ENCODE data around the gene RFPL4AL1.

Gene RFPL4AL1

GRCh38 chr19:55812449-55812848 lies 43.5 kb downstream of the RFPL4AL1 start:
- no peak for ATAC-seq
- TF ChIP-seq TOX (CRISPR knock-in tag; IDR thresholded peaks at IDR 0.05; ENCODE audit: borderline replicate concordance) (no peak), ZC3H10 (CRISPR knock-in tag; IDR thresholded peaks at IDR 0.05) (no peak), ESRRG (CRISPR knock-in tag; IDR thresholded peaks at IDR 0.05) (no peak), ZFP3 (CRISPR knock-in tag; IDR thresholded peaks at IDR 0.05) (no peak), TCF4 (CRISPR knock-in tag; IDR thresholded peaks at IDR 0.05; ENCODE audit: borderline replicate concordance) (no peak), OSR1 (CRISPR knock-in tag; IDR thresholded peaks at IDR 0.05) (no peak), ARNTL (CRISPR knock-in tag; IDR thresholded peaks at IDR 0.05; ENCODE audit: borderline replicate concordance, low read depth) (no peak), ZNF565 (CRISPR knock-in tag; conservative IDR thresholded peaks at IDR 0.05; ENCODE audit: low read depth) (no peak), ZNF70 (CRISPR knock-in tag; IDR thresholded peaks at IDR 0.05) (no peak), RARB (CRISPR knock-in tag; IDR thresholded peaks at IDR 0.05) (no peak), ZNF8 (CRISPR knock-in tag; IDR thresholded peaks at IDR 0.05) (no peak), SNAI2 (CRISPR knock-in tag; IDR thresholded peaks at IDR 0.05) (no peak), PPARA (CRISPR knock-in tag; IDR thresholded peaks at IDR 0.05; ENCODE audit: borderline replicate concordance) (no peak), CSDC2 (CRISPR knock-in tag; IDR thresholded peaks at IDR 0.05) (no peak), PATZ1 (CRISPR knock-in tag; IDR thresholded peaks at IDR 0.05; ENCODE audit: borderline replicate concordance) (no peak), ZFP30 (CRISPR knock-in tag; IDR thresholded peaks at IDR 0.05) (no peak), BACH2 (CRISPR knock-in tag; IDR thresholded peaks at IDR 0.05; ENCODE audit: borderline replicate concordance) (no peak)
- TF ChIP-seq, protein P1, sequence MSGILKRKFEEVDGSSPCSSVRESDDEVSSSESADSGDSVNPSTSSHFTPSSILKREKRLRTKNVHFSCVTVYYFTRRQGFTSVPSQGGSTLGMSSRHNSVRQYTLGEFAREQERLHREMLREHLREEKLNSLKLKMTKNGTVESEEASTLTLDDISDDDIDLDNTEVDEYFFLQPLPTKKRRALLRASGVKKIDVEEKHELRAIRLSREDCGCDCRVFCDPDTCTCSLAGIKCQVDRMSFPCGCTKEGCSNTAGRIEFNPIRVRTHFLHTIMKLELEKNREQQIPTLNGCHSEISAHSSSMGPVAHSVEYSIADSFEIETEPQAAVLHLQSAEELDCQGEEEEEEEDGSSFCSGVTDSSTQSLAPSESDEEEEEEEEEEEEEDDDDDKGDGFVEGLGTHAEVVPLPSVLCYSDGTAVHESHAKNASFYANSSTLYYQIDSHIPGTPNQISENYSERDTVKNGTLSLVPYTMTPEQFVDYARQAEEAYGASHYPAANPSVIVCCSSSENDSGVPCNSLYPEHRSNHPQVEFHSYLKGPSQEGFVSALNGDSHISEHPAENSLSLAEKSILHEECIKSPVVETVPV (CRISPR knock-in tag; IDR thresholded peaks at IDR 0.05): no peak

DNA sequence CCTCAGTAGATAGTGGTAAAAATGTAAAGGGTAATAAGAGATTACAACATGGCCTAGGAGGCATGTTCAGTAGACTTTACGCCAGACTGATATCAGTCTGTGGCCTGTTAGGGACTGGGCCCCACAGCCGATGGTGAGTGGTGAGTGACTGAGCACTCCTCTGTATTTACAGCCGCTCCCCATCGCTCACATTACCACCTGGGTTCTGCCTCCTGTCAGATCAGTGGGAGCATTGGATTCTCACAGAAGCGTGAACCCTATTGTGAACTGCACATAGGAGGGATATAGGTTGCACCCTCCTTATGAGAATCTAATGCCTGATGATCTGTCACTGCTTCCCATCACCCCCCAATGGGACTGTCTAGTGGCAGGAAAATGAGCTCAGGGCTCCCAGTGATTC lies 45.0 kb downstream of the RFPL4AL1 start:
- no peak for ATAC-seq
- TF ChIP-seq RARB (CRISPR knock-in tag; IDR thresholded peaks at IDR 0.05) (no peak), TOX (CRISPR knock-in tag; IDR thresholded peaks at IDR 0.05; ENCODE audit: borderline replicate concordance) (no peak), ZFP3 (CRISPR knock-in tag; IDR thresholded peaks at IDR 0.05) (no peak), OSR1 (CRISPR knock-in tag; IDR thresholded peaks at IDR 0.05) (no peak), GLIS3 (CRISPR knock-in tag; IDR thresholded peaks at IDR 0.05) (no peak), PPARA (CRISPR knock-in tag; IDR thresholded peaks at IDR 0.05; ENCODE audit: borderline replicate concordance) (no peak), ZC3H10 (CRISPR knock-in tag; IDR thresholded peaks at IDR 0.05) (no peak), ZNF565 (CRISPR knock-in tag; conservative IDR thresholded peaks at IDR 0.05; ENCODE audit: low read depth) (no peak), PATZ1 (CRISPR knock-in tag; IDR thresholded peaks at IDR 0.05; ENCODE audit: borderline replicate concordance) (no peak), ARNTL (CRISPR knock-in tag; IDR thresholded peaks at IDR 0.05; ENCODE audit: borderline replicate concordance, low read depth) (no peak)

- ATAC-seq: no peak
- no peak for TF ChIP-seq PPARA (CRISPR knock-in tag; IDR thresholded peaks at IDR 0.05; ENCODE audit: borderline replicate concordance)
- no peak for TF ChIP-seq ZFP3 (CRISPR knock-in tag; IDR thresholded peaks at IDR 0.05)
- no peak for TF ChIP-seq TOX (CRISPR knock-in tag; IDR thresholded peaks at IDR 0.05; ENCODE audit: borderline replicate concordance)
- no peak for TF ChIP-seq ARNTL (CRISPR knock-in tag; IDR thresholded peaks at IDR 0.05; ENCODE audit: borderline replicate concordance, low read depth)
- no peak for TF ChIP-seq ISL1 (CRISPR knock-in tag; IDR thresholded peaks at IDR 0.05)
- TF ChIP-seq, protein P2, sequence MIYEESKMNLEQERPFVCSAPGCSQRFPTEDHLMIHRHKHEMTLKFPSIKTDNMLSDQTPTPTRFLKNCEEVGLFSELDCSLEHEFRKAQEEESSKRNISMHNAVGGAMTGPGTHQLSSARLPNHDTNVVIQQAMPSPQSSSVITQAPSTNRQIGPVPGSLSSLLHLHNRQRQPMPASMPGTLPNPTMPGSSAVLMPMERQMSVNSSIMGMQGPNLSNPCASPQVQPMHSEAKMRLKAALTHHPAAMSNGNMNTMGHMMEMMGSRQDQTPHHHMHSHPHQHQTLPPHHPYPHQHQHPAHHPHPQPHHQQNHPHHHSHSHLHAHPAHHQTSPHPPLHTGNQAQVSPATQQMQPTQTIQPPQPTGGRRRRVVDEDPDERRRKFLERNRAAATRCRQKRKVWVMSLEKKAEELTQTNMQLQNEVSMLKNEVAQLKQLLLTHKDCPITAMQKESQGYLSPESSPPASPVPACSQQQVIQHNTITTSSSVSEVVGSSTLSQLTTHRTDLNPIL (CRISPR knock-in tag; IDR thresholded peaks at IDR 0.05; ENCODE audit: low read depth): no peak
- no peak for TF ChIP-seq BACH2 (CRISPR knock-in tag; IDR thresholded peaks at IDR 0.05; ENCODE audit: borderline replicate concordance)
- TF ChIP-seq TCF4 (CRISPR knock-in tag; IDR thresholded peaks at IDR 0.05; ENCODE audit: borderline replicate concordance): no peak
- TF ChIP-seq ZNF70 (CRISPR knock-in tag; IDR thresholded peaks at IDR 0.05): no peak
- TF ChIP-seq, protein P1 (CRISPR knock-in tag; IDR thresholded peaks at IDR 0.05): no peak
- TF ChIP-seq ZNF565 (CRISPR knock-in tag; conservative IDR thresholded peaks at IDR 0.05; ENCODE audit: low read depth): no peak
- no peak for TF ChIP-seq PATZ1 (CRISPR knock-in tag; IDR thresholded peaks at IDR 0.05; ENCODE audit: borderline replicate concordance)
- TF ChIP-seq TSHZ2 (CRISPR knock-in tag; IDR thresholded peaks at IDR 0.05): no peak
These were observed 51.1 kb downstream of the RFPL4AL1 start for GRCh38 chr19:55820037-55820436.
